DOHH2 (cell line): ENCODE measurements around the gene TNFAIP8L1.

Source experiments
- EZH2phosphoT487 ChIP-seq: fragments of 200-600 bp; sonication (generic); IDR thresholded peaks from 2 replicates; pipeline ENCODE4 v1.6.1; 2017; ENCODE audit warnings: borderline replicate concordance, mild to moderate bottlenecking, antibody characterized with exemption, low read length, moderate library complexity, mixed read lengths
- TF ChIP-seq, protein P1 (sequence below): fragments of 200-600 bp; sonication (generic); IDR thresholded peaks from one replicate; pipeline ENCODE4 v1.5.1; 2014; ENCODE audit warnings: antibody characterized with exemption, mild to moderate bottlenecking, low read depth, low read length; ENCODE audit not compliant: poor library complexity, severe bottlenecking

GRCh38 chr19:4638317-4638716, 999 bp upstream of the TNFAIP8L1 start:
- no peak for TF ChIP-seq EZH2phosphoT487
- TF ChIP-seq, protein P1, sequence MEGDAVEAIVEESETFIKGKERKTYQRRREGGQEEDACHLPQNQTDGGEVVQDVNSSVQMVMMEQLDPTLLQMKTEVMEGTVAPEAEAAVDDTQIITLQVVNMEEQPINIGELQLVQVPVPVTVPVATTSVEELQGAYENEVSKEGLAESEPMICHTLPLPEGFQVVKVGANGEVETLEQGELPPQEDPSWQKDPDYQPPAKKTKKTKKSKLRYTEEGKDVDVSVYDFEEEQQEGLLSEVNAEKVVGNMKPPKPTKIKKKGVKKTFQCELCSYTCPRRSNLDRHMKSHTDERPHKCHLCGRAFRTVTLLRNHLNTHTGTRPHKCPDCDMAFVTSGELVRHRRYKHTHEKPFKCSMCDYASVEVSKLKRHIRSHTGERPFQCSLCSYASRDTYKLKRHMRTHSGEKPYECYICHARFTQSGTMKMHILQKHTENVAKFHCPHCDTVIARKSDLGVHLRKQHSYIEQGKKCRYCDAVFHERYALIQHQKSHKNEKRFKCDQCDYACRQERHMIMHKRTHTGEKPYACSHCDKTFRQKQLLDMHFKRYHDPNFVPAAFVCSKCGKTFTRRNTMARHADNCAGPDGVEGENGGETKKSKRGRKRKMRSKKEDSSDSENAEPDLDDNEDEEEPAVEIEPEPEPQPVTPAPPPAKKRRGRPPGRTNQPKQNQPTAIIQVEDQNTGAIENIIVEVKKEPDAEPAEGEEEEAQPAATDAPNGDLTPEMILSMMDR = no peak
